HL-60 (cell line): ENCODE measurements around the gene ANO2.

Source experiments
- CTCF ChIP-seq: IDR thresholded peaks from one replicate; pipeline ENCODE4 v1.5.1; 2011; ENCODE audit warnings: low read length, control low read depth, inconsistent platforms; ENCODE audit not compliant: insufficient read depth
- POLR2AphosphoS5 ChIP-seq: IDR thresholded peaks from 2 replicates; pipeline ENCODE4 v1.6.1; 2012; ENCODE audit warnings: low read depth
- REST ChIP-seq: IDR thresholded peaks from 2 replicates; pipeline ENCODE4 v1.6.1; 2012; ENCODE audit warnings: low read depth; ENCODE audit not compliant: insufficient replicate concordance

- no peak for TF ChIP-seq CTCF
- no peak for TF ChIP-seq POLR2AphosphoS5
- TF ChIP-seq REST: no peak
Measured at GRCh38 chr12:5889381-5890047, 55.5 kb downstream of the ANO2 start.
